OCI-M2 (cell line): ENCODE measurements around the gene ARFGEF2.

ENCODE experiments used
- DNase-seq: peaks from one replicate; lab custom pipeline; 2025; ENCODE audit not compliant: unreplicated experiment; lab: John Stamatoyannopoulos, UW

Gene ARFGEF2

DNA sequence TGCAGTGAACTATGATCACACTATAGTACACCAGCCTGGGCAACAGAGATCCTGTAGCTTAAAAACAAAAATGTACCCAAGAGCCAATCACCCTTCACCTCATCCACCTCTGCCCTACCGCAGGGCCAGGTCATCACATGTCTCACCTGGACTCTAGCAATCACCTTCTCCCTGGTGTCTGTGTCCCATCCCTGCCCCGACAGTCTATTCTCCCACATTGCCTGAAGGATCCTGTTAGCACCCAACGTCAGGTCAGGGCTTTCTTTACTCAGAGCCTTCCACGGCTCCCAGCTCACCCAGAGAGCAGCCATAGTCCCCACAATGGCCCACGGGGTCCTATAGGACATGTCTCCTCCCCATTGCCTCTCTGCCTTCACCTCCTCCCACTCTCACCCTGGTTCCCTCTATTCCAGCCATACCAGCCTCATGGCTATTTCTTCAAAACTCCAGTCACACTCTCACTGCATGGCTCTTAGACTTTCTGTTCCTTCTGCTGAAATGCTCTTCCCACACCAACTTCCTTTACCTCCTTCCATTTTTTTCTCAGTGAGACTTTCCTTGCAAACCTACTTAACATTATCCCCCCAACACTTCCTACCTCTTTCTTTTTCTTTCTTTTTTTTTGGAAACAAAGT lies 22.5 kb upstream of the ARFGEF2 start:
- DNase-seq = no peak

GRCh38 chr20:48899881-48900280 lies 21.6 kb upstream of the ARFGEF2 start:
- DNase-seq = no peak

DNA sequence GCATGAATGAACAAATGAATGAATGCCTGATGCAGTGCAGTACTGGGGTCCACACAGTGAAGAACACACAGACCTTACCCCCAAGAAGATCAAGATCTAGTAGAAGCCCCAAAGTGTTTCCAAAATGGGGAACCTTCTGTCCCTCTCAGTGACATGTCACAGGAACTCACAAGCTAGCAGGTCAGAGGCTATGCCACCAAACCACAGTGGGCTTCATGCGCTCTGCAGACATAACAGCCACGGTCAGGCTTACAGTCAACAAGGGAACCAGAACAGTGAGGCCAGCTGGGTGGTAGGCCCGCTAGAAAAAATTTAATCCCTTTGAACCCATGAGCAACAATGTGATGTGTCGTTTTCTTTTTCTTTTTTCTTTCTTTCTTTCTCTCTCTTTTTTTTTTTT lies 20.2 kb upstream of the ARFGEF2 start:
- DNase-seq = no peak

DNA sequence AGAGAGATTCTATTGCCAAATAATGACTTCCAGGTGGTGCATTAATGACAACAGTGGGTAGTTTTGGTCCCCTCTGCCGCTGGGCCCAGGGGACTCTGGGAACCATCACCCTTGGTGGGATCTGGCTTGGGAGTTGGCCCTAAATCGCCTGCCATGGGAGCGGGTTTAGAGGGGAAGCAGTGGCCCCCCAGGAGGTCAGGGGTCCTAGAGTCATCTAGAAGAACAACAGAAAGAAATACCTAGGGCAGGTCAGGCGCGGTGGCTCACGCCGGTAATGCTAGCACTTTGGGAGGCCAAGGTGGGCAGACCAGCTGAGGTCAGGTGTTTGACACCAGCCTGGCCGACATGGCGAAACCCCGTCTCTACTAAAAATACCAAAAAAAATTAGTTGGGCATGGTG lies 17.8 kb upstream of the ARFGEF2 start:
- no peak for DNase-seq

DNA sequence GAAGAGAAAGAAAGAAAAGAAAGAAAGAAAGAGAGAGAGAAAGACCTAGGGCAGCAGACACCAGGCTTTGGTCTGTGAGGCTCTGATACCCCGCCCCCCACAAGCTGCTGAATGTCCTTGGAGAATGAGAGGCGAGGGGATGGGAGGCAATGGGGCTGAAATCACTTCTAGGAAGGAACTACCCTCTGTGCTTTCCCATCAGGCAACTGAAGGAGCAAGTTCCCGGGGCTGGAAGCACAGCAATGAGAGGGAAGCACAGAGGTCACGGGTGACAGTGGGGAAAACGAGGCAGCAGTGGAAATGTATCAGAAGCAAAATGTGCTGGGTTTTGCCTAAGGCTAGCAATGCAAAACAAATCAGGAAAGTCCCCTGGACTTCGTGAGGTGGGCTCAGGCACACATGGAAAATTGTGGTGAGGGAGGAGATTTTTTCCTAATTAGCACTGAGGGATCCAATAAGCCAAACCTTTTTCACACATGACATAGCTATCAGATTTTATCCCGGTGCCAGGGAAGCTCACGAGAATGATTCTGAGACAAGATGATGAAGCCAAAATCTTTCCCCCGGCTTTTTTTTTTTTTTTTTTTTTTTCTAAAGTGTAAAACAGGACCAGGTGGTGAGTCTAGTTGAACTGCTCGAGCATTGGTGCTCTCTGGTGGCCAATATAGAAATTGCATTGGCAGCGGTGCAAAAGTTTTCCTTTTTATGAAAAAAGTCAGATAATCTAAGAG lies 16.8 kb upstream of the ARFGEF2 start:
- peak; percentile 24 for DNase-seq

DNA sequence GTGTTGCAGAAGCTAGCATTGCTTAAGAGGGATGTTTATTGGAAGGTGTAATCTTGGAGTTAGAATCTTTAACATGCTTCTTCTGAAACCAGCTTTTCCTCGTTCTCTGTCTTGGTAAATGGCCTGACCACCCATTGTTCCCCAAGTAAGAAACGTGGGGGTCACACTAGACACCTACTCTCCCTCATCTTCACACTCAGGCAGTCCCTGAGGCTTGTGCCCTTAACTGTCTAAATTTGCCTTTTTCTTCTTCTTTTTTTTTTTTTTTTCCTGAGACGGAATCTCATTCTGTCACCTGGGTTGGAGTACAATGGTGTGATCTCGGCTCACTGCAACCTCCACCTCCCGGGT lies 16.2 kb upstream of the ARFGEF2 start:
- DNase-seq = no peak

DNA sequence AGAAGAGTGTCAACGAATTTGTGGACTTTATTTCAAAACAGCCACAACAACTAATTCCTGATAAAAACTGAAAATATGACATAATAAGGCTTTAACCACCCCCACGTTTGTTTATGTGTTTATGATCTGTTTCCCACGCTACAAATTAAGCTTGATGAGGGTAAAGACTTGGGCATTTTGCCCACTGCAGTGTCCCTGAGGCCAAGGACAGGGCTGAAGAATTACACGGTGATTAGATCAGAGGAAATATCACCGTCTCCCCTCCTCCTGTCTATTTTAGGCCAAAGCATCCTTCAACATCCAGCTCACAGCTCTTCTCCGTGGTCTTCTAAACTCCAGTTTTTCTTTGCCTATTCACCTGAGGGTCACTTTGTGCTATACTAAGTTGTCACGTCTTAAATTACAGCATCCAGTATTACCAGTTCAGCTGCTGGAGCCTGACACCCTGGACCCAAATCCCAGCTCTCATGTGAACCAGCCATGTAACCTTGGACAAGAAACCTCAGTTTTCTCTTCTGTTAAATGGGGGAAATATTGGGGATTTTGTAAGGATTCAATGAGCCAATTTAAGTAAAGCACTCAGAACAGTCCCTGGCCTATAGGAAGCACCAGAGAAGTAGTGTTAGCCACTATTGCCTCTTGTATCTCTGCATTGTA lies 15.2 kb upstream of the ARFGEF2 start:
- DNase-seq = no peak

- no peak for DNase-seq
Observed at GRCh38 chr20:48908656-48909319, 12.7 kb upstream of the ARFGEF2 start.

DNA sequence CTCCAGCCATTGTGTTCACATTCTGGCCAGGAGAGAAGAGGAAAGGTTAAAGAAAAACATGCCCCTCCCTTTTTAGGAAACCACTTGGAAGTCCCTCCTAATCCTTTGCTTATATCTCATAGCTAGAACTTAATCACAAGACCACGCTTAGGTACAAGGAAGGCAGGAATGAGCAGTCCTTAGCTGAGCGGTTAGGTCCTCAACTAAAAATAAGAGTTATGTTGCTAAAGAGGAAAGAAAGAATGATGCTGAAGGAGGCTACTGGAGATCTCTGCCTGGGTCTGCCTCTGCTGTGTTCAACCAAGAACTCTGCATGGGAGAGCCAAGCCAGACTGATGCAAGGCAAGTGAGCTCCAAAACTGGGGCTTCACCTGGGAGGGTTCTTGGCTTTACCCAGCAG lies 11.6 kb upstream of the ARFGEF2 start:
- DNase-seq = no peak

DNA sequence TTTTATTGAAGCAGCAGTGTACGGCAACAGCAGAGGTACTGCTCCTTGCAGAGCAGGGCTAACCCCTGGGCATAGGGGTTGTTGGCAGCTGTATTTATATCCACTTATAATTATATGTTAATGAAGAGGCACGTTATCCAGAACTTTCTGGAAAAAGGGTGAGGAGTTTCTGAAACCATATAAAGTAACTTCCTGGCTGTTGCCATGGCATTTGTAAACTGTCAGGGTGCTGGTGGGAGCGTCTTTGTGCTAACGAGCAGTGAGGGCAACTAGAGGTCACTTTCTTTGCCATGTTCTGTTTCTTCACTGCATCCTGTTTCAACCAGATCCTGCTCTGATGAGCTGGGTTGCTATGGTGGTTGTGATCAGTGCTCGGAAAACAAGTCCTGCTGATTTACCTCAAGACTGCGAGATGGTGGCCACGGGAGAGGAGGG lies 11.1 kb upstream of the ARFGEF2 start:
- DNase-seq = no peak

GRCh38 chr20:48912065-48912464 lies 9.4 kb upstream of the ARFGEF2 start:
- DNase-seq = no peak

GRCh38 chr20:48916699-48917098 lies 4.8 kb upstream of the ARFGEF2 start:
- no peak for DNase-seq

- DNase-seq = no peak
Observed at GRCh38 chr20:48919336-48919881, 2.1 kb upstream of the ARFGEF2 start.

DNA sequence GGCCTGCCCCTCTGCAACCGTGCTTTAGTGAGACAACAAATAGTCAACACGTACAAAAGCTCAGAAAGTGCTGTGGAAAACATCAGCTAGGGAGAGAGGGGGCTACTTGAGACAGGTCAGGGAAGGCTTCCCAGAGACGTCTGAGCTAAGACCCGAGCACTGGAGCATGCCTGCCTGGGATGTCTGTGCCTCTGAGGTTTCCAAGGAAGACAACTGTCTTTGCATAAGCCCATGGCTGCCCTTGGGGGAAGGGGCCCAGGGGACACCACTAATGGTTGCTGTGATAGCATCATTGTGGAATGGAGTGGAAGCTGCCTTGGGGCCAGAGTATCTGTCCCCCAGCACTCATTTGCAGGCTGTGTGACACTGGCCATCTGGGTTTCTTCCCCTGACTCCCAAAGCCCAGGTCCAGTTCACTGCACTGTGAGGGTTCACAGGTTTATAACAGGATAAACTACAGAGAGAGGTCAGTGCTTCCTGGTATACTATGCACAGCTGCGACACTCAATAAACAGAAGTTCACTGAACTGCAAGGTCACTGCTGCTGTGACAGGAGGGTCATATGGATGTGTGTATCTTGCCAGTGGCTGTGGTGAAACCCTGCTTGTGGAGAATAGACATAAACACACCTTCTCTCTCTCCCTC lies 1.5 kb upstream of the ARFGEF2 start:
- DNase-seq = no peak

- no peak for DNase-seq
Observed at GRCh38 chr20:48920527-48921167, 864 bp upstream of the ARFGEF2 start.

GRCh38 chr20:48921883-48922820 lies 641 bp downstream of the ARFGEF2 start:
- no peak for DNase-seq

DNA sequence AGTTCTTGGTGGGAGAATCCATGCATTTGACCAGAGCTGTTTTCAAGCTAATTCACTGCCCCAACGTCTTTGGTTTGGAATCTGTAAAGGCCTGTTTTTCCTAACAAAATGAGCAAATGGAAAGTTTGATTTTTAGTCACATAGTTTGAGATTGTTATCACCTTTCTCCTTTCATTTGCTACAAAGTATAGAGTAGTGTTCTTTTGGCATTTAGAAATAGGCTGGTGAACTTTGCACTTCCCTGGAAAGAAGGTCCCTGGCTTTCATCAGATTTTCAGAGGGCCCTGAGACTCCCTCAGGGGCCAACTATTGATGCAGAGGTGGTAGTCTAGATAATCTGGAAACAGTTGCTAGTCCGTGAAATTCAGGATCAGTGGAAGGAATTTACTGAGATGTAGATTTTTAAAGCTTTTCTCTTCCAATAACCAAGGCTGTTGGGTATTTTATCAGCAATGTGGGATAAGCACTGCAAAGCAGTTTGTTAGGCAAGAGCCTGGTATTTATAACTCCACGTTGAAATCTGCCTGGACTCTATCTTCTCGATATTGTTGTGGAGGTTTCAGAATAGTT lies 1.7 kb downstream of the ARFGEF2 start:
- no peak for DNase-seq

DNA sequence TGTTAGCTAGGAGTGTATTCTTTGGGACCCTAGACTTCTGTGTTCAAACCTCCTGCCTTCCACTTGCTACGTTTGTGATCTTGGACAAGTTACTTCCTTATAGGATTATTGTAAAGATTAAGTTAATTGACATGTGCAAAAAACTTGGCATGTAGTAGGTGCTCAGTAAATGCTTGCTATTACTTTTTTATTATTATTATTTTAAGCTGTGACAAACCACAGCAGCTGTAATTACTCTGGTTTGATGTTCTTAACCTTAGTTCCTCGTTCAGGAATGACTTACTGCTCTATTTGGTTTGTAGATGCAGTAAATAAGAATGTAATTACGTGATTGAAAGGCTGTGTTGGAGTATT lies 3.2 kb downstream of the ARFGEF2 start:
- DNase-seq = no peak

GRCh38 chr20:48926267-48926666 lies 4.8 kb downstream of the ARFGEF2 start:
- DNase-seq = no peak
